GM06990 (cell line): ENCODE data around the gene PKD1L1.

Source experiments
- DNase-seq: peaks from one replicate; pipeline ENCODE4 v3.0.0-alpha.2; 2011; ENCODE audit not compliant: insufficient read length; ENCODE audit errors: extremely low read depth
- H3K27me3 ChIP-seq: replicated peaks from 2 replicates; pipeline ENCODE4 v1.6.0; 2011; ENCODE audit warnings: low read length; ENCODE audit not compliant: control insufficient read depth, insufficient read depth
- H3K36me3 ChIP-seq: 2 replicates; pipeline ENCODE4 v1.5.1; 2011; ENCODE audit warnings: low read length; ENCODE audit not compliant: control insufficient read depth, insufficient read depth
- H3K4me3 ChIP-seq: replicated peaks from 2 replicates; pipeline ENCODE4 v1.5.1; 2011; ENCODE audit warnings: low read depth, mild to moderate bottlenecking, control low read depth, low read length
- TF ChIP-seq, protein P1 (sequence below): IDR thresholded peaks from 2 replicates; pipeline ENCODE4 v1.5.1; 2011; ENCODE audit warnings: low read length, control low read depth, mild to moderate bottlenecking, inconsistent platforms; ENCODE audit not compliant: insufficient read depth, poor library complexity, severe bottlenecking

Gene PKD1L1

DNA sequence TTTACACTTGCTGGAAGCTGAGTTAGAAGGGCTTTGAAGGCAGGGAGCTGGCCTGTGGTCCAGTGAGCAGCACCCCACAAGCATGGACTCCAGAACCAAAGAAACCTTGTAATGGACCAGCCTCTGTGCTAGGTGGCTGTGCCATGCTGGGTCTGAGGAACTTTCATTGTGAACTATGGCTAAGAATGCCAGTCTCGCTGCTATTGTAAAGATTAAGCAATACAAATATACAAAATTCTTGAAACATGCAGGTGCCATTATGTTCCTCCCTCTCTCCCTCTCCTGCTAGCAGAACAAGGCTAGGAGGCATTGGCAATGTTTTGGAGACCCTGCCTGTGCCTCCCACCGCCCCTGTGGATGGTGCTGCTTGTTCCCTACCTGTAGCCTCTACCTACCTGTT, 105.0 kb downstream of the PKD1L1 start:
- DNase-seq = no peak
- Histone ChIP-seq H3K27me3 (peaks cover 1% of the 10 kb centered on the region; the same call in 1 of the 2 replicates), H3K4me3 (no peak overlapping the region), H3K36me3 (no peaks in the 10 kb centered on the region)
- TF ChIP-seq, protein P1, sequence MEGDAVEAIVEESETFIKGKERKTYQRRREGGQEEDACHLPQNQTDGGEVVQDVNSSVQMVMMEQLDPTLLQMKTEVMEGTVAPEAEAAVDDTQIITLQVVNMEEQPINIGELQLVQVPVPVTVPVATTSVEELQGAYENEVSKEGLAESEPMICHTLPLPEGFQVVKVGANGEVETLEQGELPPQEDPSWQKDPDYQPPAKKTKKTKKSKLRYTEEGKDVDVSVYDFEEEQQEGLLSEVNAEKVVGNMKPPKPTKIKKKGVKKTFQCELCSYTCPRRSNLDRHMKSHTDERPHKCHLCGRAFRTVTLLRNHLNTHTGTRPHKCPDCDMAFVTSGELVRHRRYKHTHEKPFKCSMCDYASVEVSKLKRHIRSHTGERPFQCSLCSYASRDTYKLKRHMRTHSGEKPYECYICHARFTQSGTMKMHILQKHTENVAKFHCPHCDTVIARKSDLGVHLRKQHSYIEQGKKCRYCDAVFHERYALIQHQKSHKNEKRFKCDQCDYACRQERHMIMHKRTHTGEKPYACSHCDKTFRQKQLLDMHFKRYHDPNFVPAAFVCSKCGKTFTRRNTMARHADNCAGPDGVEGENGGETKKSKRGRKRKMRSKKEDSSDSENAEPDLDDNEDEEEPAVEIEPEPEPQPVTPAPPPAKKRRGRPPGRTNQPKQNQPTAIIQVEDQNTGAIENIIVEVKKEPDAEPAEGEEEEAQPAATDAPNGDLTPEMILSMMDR = no peak

DNA sequence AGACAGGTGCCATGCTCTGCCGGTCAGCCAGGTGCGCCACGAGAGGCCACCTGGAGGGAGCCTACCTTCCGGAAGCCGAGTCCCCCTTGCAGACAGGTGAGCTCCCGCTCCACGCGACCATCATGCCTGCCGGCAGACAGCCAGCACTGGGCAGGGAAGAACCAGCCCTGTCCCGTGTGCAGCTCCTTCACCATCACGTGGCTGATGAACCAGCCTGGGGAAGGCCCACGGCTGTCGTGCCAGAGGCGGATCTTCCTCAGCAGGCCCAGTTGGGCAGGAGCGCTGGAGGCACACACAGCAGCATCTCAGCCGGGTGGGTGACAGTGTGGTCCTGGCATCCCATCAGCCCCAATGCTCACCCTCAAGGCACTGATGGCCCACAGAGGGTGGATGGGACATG, 108.9 kb downstream of the PKD1L1 start:
- no peak for DNase-seq
- TF ChIP-seq, protein P1 = no peak
- Histone ChIP-seq H3K27me3 (peaks cover 1% of the 10 kb centered on the region), H3K36me3 (no peaks in the 10 kb centered on the region), H3K4me3 (no peak overlapping the region)

DNA sequence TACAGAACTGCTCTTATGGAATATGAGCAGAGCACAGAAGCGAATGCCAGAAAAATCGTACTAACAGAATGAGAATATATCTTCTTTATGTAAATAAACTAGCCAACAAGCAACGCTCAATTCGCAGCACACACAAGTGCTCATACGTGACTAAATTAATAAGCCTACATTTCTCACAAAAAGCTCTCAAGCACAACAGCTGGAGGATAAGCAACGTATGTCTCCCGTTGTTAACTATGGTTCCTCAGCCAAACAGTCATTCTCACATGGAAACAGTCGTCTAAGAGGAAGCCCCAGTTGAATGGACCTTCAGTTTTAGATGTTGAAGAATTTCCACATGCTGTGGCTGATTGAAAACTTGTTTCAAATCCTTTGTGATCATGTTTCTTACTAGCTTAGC, 110.4 kb downstream of the PKD1L1 start:
- no peak for DNase-seq
- H3K27me3 ChIP-seq = peaks cover 1% of the 10 kb centered on the region
- TF ChIP-seq, protein P1 = no peak

DNA sequence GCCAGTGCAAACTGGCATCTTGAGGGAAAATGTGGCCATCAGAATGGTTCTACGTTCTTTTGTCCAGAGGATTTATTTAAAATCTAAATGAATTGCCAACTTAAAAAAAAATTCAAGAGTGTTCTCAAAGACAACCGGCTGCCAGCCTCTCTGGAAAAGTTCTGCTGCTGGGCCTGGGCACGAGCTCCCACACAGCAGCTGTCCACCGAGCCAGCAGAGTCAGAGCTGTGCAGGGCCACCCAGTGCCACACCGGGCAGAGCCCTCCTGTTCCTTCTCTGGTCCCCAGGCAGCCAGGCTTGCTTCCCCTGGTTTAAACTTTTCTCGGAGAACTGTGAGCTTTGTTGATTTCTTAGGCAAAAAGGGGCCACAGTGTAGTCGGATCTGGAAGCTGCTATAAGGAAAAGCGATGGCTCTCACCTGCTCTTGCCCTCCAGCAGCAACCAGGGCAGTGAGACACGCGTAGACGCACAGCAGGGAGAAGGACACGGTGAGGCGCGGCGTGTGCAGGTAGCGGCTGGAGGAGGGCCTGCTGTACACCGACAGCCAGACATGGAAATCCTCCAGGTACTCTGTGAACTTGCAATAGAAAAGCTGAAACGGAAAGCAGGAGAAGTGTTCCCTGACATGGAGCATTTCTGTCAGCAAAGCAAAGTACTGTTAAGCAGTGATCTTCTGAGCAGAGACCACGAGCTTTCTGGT, 111.6 kb downstream of the PKD1L1 start:
- no peak for DNase-seq
- Histone ChIP-seq H3K4me3 (no peak overlapping the region), H3K27me3 (peaks cover 1% of the 10 kb centered on the region), H3K36me3 (no peaks in the 10 kb centered on the region)
- TF ChIP-seq, protein P1 = no peak

More for the DNA sequence above, 110.4 kb downstream of the PKD1L1 start:
- no peaks in the 10 kb centered on the region for H3K36me3 ChIP-seq
- H3K4me3 ChIP-seq = no peak overlapping the region

DNA sequence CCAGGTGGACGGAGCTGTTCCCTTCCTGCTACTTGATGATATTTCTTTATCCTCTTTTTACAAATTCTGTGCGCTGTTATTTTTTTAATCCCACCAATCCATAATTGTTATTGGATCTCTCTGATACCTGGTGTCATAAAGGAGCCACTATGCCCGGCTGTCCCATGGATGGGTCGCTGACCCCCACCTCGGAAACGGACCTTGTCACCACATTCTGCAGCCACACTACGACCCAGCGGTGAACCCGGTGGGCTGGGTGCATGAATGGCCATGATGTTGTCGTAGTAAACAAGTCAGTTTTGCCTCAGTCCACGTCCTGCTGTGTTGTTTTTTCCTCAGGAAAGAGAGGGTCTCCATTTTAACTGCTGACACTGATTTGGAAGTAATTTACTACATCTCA, 112.2 kb downstream of the PKD1L1 start:
- Histone ChIP-seq H3K36me3 (no peaks in the 10 kb centered on the region), H3K27me3 (peaks cover 1% of the 10 kb centered on the region), H3K4me3 (no peak overlapping the region)
- TF ChIP-seq, protein P1 = no peak
- DNase-seq = no peak
